GM18507 (cell line): ENCODE results near the gene PM20D1.
"Not testable (repeated sequence)": the region's sequence is repeated elsewhere in the genome, so short reads cannot be mapped to it uniquely, and the experiment has no call there.

Source experiments
- DNase-seq: peaks from one replicate; pipeline ENCODE4 v3.0.0; 2011; ENCODE audit warnings: low read depth; ENCODE audit not compliant: insufficient read length; ENCODE audit errors: extremely low spot score
- FAIRE-seq: peaks from 2 replicates; lab custom pipeline; 2011; peaks lifted over from hg19 to GRCh38; lab: Jason Lieb, UNC

The PM20D1 gene, protein sequence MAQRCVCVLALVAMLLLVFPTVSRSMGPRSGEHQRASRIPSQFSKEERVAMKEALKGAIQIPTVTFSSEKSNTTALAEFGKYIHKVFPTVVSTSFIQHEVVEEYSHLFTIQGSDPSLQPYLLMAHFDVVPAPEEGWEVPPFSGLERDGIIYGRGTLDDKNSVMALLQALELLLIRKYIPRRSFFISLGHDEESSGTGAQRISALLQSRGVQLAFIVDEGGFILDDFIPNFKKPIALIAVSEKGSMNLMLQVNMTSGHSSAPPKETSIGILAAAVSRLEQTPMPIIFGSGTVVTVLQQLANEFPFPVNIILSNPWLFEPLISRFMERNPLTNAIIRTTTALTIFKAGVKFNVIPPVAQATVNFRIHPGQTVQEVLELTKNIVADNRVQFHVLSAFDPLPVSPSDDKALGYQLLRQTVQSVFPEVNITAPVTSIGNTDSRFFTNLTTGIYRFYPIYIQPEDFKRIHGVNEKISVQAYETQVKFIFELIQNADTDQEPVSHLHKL

DNA sequence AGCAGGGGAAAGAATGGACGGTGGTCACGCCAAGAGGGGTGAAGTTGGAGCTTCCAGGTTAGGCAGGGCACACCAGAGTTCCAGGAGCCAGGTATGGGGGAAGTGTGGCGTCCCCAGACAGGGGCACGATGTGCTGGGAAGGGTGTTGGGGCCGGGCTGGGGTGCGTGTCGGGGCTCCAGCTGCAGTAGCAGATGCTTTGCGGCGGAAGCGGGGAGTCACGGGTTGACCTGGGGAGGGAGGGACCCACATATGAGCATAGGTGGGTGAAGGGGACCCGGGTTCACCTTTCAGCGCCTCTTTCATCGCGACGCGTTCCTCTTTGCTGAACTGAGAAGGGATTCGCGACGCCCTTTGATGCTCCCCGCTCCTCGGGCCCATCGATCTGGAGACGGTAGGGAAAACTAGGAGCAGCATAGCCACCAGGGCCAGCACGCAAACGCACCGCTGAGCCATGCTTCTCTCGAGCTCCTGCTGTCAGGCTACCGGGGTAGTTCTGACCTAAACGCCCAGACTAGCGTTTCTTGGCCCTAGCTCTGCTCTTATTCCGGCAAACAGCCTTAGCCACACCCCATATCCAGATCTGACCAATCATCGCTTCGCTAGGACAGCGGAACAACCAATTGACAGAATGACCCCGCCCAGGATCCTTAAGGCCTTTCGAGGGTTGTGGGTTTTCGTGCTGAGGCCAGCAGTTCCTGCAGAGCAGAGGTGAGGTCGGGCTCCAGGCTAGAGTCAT, at the start of gene PM20D1:
Gene PM20D1 (minus strand): TSS at position 514 of the 737 bp plus-strand sequence. CDS start 60 bp downstream, at position 454.
- DNase-seq (peak; percentile 89), FAIRE-seq (peak; percentile 92)

DNA sequence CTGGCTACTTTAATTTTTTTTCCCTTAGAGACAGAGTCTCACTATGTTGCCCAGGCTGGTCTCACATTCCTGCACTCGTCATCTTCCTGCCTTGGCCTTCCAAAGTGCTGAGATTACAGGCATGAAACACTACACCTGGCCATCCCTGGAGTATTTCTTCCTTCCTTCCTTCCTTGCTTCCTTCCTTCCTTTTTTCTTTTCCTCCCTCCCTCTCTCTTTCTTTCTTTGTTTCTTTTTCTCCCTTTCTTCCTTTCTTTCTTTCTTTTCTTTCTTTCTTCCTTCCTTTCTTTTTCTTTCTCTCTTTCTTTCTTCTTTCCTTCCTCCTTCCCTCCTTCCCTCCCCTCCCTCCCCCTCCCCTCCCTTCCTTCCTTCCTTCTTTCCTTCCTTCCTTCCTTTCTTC, 46.4 kb upstream of the PM20D1 start:
- no peak for FAIRE-seq

DNA sequence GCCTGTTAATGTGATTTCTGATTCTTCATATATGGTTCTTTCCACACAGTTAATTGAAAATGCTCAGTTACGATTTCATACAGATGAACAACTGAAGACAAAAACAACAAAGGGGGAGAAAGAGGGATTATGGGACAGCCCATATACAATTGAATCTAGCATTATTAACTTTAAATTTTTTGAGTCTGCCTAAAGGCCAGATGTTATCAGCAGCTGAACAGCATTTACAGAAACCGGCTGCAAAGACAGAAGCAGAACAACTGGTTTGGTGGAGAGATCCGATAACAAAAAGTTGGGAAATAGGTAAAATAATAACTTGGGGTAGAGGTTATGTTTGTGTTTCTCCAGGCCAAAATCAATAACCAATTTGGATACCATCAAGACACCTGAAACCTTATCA, 44.2 kb upstream of the PM20D1 start:
- not testable (repeated sequence) for FAIRE-seq, DNase-seq

More for the DNA sequence above, 46.4 kb upstream of the PM20D1 start:
- no peak for DNase-seq

DNA sequence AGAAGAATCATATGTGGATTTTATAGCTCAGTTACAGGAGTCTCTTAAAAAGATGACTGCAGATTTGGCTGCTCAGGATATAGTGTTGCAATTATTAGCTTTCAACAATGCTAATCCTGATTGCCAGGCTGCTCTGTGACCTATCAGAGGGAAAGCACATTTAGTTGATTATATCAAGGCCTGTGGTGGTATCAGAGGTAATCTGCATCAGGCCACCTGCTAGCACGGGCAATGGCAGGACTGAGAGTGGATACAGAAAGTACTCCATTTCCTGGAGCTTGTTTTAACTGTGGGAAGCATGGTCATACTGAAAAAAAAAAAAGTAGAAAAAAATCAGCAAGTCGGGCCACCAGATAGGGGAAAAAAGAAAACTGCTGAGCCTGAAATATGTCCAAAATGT, 42.2 kb upstream of the PM20D1 start:
- not testable (repeated sequence) for DNase-seq, FAIRE-seq

DNA sequence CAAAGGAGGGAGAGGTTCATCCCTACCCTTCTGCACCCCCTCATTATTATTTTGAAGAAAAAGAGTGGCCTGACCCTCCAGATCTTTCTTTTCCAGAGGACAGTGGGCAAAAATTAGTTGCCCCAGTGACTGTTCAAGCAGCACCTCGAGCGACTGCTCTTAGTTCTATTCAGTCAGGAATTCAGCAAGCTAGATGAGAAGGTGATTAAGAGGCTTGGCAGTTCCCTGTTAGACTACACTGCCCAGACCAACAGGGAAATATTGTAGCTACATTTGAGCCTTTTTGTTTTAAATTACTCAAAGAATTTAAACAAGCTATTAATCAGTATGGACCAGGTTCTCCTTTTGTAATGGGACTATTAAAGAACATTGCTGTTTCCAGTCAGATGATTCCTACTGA, 41.5 kb upstream of the PM20D1 start:
- DNase-seq, FAIRE-seq: not testable (repeated sequence)

DNA sequence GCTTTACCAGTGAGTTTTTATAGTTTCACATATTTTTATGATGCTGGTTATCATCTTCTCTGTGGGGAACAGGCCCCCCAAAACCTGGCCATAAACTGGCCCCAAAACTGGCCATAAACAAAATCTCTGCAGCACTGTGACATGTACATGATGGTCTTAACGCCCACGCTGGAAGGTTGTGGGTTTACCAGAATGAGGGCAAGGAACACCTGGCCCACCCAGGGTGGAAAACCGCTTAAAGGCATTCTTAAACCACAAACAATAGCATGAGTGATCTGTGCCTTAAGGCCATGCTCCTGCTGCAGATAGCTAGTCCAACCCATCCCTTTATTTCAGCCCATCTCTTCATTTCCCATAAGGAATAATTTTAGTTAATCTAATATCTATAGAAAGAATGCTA, 40.7 kb upstream of the PM20D1 start:
- FAIRE-seq, DNase-seq: not testable (repeated sequence)

DNA sequence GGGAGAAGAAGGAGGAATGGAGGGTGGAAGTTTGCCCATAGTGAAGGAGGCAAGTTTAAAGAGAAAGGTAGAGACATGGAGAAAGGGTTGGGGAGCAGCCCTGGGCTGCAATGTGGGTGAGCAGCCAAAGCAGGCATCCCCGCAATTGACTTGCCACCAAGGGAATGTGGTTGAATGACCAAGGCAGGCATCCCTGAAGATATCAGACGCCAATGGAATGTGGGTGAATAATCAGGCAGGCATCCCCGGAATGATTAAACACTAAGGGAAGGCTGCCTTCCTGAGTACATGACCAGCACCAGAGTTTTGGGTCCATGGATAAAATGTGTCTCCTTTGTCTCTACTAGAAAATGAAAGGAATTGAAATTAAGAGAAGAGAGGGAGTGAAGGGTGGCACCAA, 39.8 kb upstream of the PM20D1 start:
- FAIRE-seq, DNase-seq: not testable (repeated sequence)

DNA sequence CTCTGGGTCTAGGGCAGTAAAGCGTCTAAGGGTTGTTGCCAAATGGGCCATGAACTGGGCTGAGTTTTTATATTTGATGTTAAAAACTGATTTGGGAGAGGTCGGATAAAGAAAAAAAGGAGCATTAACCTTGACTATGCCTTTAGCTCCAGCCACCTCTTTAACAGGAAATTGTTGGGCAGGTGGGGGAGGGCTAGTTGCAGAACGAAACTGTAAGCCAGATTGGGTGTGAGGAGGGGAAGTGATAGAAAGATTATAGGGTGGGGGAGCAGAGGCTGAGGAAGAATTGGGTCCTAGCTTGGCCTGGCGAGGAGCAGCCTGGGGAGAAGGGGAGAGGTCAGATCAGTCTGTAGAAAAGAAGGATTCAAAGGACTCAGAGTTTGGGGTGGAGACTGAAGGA, 39.1 kb upstream of the PM20D1 start:
- FAIRE-seq = peak; percentile 12
- not testable (repeated sequence) for DNase-seq

DNA sequence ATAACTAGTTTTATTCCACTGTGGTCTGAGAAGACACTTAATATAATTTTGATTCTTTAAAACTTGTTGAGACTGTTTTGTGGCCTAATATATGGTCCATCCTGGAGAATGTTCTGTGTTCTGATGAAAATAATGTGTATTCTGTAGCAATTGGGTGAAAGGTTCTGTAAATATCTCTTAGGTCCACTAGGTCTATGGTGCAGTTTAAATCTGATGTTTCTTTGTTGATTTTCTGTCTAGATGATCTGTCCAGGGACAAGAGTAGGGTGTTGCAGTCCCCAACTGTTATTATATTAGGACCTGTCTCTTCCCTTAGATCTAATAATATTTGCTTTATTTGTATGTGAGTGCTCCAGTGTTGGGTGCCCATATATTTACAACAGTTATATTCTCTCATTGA, 33.9 kb upstream of the PM20D1 start:
- DNase-seq (no peak), FAIRE-seq (no peak)

DNA sequence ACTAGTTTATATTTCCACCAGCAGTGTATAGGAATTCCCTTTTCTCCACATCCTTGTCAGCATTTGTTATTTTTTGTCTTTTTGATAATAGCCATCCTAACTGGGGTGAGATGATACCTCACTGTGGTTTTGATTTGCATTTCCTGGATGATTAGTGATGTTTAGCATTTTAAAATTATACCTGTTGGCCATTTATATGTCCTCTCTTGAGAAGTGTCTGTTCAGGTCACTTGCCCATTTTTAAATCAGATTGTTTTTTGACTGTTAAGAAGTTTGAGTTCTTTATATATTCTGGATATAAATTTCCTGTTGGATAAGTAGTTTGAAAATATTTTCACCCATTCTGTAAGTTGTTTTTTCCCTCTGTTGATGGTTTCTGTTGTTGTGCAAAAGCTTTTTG, 31.0 kb upstream of the PM20D1 start:
- FAIRE-seq = no peak
- no peak for DNase-seq

DNA sequence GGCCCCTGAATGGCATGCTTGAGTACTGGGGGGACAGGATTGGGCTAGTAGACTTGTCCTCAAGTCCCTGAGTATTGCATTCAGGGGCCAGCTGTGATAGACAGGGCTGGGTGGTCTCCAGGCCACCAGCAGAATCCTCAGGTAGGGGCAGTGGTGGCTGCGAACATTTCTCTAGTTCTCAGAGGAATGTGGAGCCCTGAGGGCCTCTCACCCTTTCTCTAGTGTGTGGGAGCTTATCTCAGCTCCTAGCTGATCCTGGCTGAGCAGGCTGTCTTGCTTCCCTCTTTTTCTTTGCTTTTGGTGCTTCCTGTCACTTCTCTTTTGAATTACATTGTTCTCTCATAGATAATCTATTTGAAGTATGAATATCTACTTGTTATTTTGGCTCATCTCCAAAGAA, 30.0 kb upstream of the PM20D1 start:
- FAIRE-seq (no peak), DNase-seq (no peak)

DNA sequence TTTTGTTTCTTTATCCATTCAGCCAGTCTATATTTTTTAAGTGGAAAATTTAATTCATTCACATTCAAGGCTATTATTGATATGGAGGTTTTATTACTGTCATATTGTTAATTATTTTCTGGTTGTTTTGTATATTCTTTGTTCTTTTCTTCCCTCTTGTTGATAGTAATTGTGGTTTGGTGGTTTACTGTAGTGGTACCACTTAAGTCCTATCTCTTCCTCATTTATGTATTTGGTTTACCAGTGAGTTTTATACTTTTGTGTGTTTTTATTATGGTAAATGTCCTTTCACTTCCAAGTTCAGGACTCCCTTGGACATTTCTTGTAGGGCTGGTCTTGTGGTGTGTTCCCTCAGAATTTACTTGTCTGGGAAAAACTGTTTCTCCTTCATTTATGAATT, 28.1 kb upstream of the PM20D1 start:
- DNase-seq = no peak
- no peak for FAIRE-seq

DNA sequence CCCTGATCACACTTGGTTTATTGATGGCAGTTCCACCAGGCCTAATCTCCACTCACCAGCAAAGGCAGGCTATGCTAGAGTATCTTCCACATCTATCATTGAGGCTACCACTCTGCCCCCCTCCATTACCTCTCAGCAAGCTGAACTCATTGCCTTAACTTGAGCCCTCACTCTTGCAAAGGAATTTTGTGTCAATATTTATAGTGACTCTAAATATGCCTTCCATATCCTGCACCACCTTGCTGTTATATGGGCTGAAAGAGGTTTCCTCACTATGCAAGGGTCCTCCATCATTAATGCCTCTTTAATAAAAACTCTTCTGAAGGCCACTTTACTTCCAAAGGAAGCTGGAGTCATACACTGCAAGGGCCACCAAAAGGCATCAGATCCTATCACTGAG, 23.2 kb upstream of the PM20D1 start:
- DNase-seq, FAIRE-seq: not testable (repeated sequence)

DNA sequence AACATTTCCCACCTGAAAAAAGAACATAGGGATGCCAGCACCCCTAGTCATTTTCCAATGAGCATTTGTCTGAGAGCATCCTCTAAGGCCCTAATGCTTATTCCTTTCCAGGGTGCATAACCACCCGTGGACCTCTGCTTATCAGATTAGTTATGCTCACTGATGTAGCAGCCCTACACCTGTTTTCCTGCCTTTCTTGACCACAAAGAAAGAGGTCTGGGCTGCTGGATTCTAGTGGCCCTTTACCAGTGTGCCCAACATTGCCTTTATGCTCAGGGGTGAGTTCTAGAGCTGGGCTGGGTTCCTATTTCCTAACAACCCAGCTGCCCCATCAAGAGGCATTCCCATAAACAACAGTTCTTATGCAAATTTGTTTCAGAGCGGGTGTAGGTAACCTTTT, 20.3 kb upstream of the PM20D1 start:
- no peak for DNase-seq
- no peak for FAIRE-seq

DNA sequence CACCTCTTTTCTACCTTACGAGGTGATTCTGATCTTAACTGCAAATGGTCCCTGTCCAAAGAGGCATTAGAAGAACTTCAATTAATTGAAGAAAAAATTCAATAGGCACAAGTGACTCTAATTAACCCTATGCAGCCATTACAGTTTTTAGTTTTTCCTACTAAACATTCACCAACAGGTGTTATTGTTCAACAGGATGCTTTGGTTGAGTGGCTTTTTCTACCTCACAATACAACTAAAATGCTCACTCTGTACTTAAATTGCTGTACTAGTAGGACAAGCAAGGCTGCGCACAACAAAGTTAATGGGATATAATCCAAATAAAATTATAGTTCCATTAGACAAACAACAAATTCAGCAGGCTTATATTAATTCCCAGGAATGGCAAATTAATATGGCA, 11.6 kb upstream of the PM20D1 start:
- DNase-seq (no peak), FAIRE-seq (no peak)

DNA sequence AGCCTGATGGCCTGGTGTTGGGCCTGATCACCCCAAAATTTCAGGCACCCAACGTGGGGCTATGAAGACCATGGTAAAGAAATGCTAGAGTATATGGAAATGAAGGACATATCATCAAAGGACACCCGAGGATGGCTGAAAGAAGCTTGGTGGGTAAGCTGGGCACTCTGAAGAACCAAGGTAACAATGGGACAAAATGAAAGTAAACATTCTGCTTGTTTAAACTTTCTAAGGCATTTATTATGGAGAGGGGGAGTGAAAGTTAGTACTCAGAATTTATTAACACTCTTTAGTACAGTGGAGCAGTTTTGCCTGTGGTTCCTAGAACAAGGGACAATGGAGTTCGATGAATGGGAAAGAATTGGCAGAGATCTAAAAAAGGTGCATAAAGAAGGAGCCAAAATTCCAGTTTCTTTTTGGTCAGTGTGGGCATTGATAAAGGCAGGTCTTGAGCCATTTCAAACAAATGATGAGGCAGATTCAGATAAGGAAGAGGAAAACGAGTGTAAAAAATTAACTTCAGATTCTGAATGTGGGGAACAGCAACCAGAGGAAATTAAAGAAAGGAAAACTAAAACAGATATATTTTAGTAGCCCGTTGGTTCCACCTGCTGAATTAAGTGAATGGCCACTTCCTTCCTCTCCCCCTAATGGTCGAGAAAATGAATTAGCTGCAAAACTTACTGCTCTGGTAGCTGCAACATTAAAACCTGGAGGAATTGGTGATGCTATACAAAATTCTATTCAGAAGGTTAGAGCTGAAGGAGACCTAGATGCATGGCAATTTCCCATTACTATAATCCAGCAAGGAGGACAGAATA, 8.4 kb upstream of the PM20D1 start:
- no peak for DNase-seq
- no peak for FAIRE-seq

DNA sequence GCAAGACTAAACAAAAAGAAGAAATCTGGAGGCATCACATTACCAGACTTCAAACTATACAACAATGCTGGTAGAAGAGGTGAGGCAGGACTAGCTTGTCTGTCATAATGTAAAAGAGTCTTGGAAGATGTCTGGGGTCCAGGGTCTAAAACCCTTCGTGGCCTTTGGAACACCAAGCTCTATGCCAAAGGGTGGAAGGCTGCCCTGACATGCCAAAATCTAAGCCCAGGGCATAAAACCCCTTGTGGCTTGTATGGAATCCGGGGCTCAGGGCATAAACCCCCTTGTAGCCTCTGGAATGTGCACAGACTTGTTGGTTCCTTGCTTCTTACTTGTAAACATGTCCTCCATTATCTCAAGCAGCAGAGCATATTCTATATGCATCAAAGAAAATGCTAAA, 7.6 kb upstream of the PM20D1 start:
- FAIRE-seq, DNase-seq: not testable (repeated sequence)

DNA sequence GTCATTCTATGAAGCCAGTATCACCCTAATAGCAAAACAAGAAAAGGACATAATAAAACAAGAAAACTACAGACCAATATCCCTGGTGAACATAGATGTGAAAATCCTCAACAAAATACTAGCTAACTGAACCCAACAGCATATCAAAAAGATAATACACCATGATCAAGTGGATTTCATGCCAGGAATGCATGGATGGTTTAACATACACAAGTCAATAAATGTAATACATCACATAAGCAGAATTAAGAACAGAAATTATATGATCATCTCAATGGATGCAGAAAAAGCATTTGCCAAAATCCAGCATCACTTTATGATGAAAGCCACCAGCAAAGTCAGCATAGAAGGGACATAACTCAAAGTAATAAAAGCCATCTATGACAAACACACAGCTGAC, 6.5 kb upstream of the PM20D1 start:
- DNase-seq (no peak), FAIRE-seq (no peak)

DNA sequence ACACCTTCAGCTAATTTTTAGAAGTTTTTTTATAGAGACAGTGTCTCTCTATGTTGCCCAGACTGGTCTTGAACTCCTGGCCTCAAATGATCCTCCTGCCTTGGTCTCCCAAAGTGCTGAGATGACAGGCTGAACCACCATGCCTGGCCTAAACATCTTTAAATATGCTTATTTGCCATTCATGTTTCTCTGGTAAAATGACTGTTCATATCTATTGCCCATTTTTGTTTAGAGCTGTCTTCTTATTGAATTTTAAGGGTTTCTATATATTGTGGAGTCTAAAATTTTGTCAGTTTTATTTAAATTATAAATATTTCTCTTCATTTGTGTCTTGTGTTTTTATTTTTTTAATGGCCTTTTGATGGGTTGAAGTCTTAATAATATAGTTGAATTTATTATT, 3.0 kb upstream of the PM20D1 start:
- FAIRE-seq (no peak), DNase-seq (no peak)

DNA sequence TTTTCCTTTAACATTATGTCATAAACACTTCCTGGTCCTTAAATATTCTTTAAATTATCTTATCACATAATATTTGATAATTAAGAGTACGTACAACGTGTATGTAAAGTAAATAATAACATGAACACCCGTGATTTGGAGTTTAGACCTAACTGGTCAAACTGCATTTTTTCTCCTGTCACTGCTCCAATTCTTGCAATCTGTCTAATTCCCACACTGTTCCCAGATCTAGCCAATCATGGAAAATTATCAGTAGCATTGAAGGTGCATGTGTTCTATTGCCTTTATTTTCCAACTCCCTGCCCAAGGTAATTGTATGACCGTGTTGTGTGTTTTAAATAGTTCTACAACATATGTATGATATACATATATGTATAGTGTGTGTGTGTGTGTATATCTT, 2.1 kb upstream of the PM20D1 start:
- no peak for DNase-seq
- no peak for FAIRE-seq
